Heart right ventricle (tissue), 16 donors: ENCODE results near the gene SPON1. TPM values are rescaled to one million over a fixed set of nuclear protein-coding genes. Genes with fewer than 3 reads are reported as not detected.

ENCODE experiments used
- ATAC-seq, 8 donors: fragments of 200-7000 bp; cut with Tn5 transposase; one replicate each; pipeline ENCODE4 v1.9.1; 2020; ENCODE audit warnings: mild to moderate bottlenecking in 8 of 8, moderate library complexity in 8 of 8, moderate number of reproducible peaks in 1 of 8
- DNase-seq, 2 donors: peaks; one replicate each; pipeline ENCODE4 v3.0.0-alpha.2; 2020
- H3K27ac ChIP-seq, 10 donors: fragments of 200-600 bp; sonication (generic) in 2 of 10; one replicate each; pipeline versions ENCODE4 v1.5.0 to v1.8.0; 2020 to 2022; ENCODE audit warnings: mild to moderate bottlenecking in 3 of 10
- H3K27me3 ChIP-seq, 7 donors: fragments of 200-600 bp; one replicate each; pipeline ENCODE4 v1.8.0; 2021 to 2022; ENCODE audit warnings: mild to moderate bottlenecking in 2 of 7
- H3K36me3 ChIP-seq, 9 donors: fragments of 200-600 bp; sonication (generic) in 1 of 9; one replicate each; pipeline versions ENCODE4 v1.5.0 to v1.8.0; 2020 to 2022; ENCODE audit warnings: mild to moderate bottlenecking in 2 of 9
- H3K4me1 ChIP-seq, 9 donors: fragments of 200-600 bp; sonication (generic) in 1 of 9; one replicate each; pipeline versions ENCODE4 v1.5.0 to v1.8.0; 2020 to 2022; ENCODE audit warnings: mild to moderate bottlenecking in 4 of 9
- H3K4me3 ChIP-seq, 10 donors: fragments of 200-600 bp; sonication (generic) in 2 of 10; one replicate each; pipeline versions ENCODE4 v1.5.0 to v1.8.0; 2020 to 2022; ENCODE audit warnings: mild to moderate bottlenecking in 7 of 10, moderate library complexity in 2 of 10
- H3K9me3 ChIP-seq, 11 donors: fragments of 200-600 bp in 10 of 11; sonication (generic) in 2 of 11; one replicate each; pipeline versions ENCODE4 v1.5.0 to v1.8.0; 2013 to 2022; ENCODE audit warnings: mild to moderate bottlenecking in 2 of 11, control low read depth in 1 of 11, moderate library complexity in 1 of 11
- WGBS, 2 donors: extraction: QIAGEN DNeasy Blood & Tissue Kit; methylation state at CpG; one replicate each; pipeline ENCODE4 v1.1.7; 2013; ENCODE audit warnings: inconsistent platforms in 1 of 2; 5-methylcytosine and 5-hydroxymethylcytosine counted together
- intact Hi-C, 10 donors: fragments of 100-400 bp; cut with DNase I; formaldehyde crosslinking; loops; one replicate each; pipeline versions ENCODE4 v1.11.1 to v1.14.2; 2022
- polyA plus RNA-seq, 2 donors: library from polyadenylated mRNA; stranded (reverse); fragments of 200-250 nt; gene quantifications; one replicate each; pipeline ENCODE4 v1.2.3, GENCODE V29; 2013
- total RNA-seq, 10 donors: library from RNA; stranded (reverse); fragmentation: NEBNext Ultra II Directional in 3 of 10; extraction: Animal tissue kit (Norgen Biotek cat#: 25700) in 3 of 10; gene quantifications; one replicate each; pipeline versions ENCODE4 v1.2.1 to v1.2.4, GENCODE V29; 2021 to 2023
- TF ChIP-seq, protein P1 (sequence below), 9 donors: fragments of 200-600 bp; sonication (generic) in 2 of 9; IDR thresholded peaks; one replicate each; pipeline versions ENCODE4 v1.5.0 to v1.8.0; 2021 to 2022; ENCODE audit warnings: antibody characterized with exemption in 9 of 9, mild to moderate bottlenecking in 5 of 9, moderate library complexity in 1 of 9
- donor health status: Arrhythmogenic right ventricular cardiomyopathy.
- donor health status: ischemic (EF 13 %, LVEDD 7.1; RV severe dilation, severe dysfunction).
- donor health status: healthy with polysubstance abuse.
- donor health status: DM: no; HTN: yes; CAD: no.
- donor health status: DM: no; HTN: no; CAD: no.
- donor health status: ischemic (EF 25% LVEDD 6.9; RV normal size, moderate dysfunction).
- donor health status: ischemic (EF 25% LVEDD 5.7; RV mildly dilated, moderate dysfunction).
- donor health status: healthy.
- donor health status: DM: yes; HTN: yes; CAD: no.
- donor health status: Ischemic cardiomyopathy.
- donor health status: ischemic (EF 35%, LVEDD 5.7; RV mildly dilated, moderate dysfunction).
- donor health status: nonischemic (EF 11% LVEDD 7.7; RV severe dilation, severe dysfunction).
- donor health status: DM: yes; HTN: yes; CAD: no.
- donor health status: PGD.
- donor health status: ischemic (EF 29% LVEDD 5.4; RV normal size, mild dysfunction).
- donor health status: nonischemic (EF 23%, LVEDD 6.1; RV moderate dilation, normal function).

The SPON1 gene
- total and polyA plus RNA-seq, 12 donors, result 2.9 to 14.7 (median 5.6) TPM

GRCh38 chr11:14304601-14305000, 342.1 kb downstream of the SPON1 start:
- intact Hi-C loops, result loop anchor here in 4 of 10 donors (5.0 to 10.0 kb wide), 4 partner anchors 50 to 153 kb away; partner anchors contain the start of gene RRAS2 (in 1 of the 4)
- Histone ChIP-seq H3K36me3 (no peaks in the 10 kb centered on the region), H3K27me3 (no peaks in the 10 kb centered on the region), H3K27ac (no peak overlapping the region), H3K9me3 (no peaks in the 10 kb centered on the region), H3K4me1 (peaks cover 0 to 50% (median 30%) of the 10 kb centered on the region in 9 donors), H3K4me3 (no peak overlapping the region)
- TF ChIP-seq, protein P1, sequence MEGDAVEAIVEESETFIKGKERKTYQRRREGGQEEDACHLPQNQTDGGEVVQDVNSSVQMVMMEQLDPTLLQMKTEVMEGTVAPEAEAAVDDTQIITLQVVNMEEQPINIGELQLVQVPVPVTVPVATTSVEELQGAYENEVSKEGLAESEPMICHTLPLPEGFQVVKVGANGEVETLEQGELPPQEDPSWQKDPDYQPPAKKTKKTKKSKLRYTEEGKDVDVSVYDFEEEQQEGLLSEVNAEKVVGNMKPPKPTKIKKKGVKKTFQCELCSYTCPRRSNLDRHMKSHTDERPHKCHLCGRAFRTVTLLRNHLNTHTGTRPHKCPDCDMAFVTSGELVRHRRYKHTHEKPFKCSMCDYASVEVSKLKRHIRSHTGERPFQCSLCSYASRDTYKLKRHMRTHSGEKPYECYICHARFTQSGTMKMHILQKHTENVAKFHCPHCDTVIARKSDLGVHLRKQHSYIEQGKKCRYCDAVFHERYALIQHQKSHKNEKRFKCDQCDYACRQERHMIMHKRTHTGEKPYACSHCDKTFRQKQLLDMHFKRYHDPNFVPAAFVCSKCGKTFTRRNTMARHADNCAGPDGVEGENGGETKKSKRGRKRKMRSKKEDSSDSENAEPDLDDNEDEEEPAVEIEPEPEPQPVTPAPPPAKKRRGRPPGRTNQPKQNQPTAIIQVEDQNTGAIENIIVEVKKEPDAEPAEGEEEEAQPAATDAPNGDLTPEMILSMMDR (IDR thresholded peaks at IDR 0.05), result no peak
- DNase-seq (no peak), ATAC-seq (no peak)

DNA sequence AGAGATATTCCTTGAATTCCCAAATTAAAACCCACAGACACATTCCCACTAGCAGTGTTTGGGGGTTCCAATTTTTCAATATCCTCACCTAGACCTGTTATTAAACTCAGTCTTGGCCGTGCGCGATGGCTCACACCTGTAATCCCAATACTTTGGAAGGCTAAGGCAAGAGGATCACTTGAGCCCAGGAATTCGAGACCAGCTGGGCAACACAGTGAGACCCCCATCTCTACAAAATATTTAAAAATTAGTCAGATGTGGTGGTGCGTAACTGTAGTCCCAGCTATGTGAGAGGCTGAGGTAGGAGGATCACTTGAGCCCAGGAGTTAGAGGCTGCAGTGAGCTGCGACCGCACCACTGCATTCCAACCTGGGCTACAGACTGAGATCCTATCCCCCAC, 343.1 kb downstream of the SPON1 start:
- H3K36me3 ChIP-seq, result no peaks in the 10 kb centered on the region
- peaks cover 0 to 51% (median 29%) of the 10 kb centered on the region in 9 donors for H3K4me1 ChIP-seq
- H3K27ac ChIP-seq, result no peak overlapping the region
- H3K4me3 ChIP-seq, result no peak overlapping the region
- intact Hi-C loops, result loop anchor here in 2 of 10 donors (10.0 kb wide), 2 partner anchors 49 to 149 kb away; partner anchors contain the start of gene RRAS2 (in 1 of the 2)
- TF ChIP-seq, protein P1 (IDR thresholded peaks at IDR 0.05), result no peak
- ATAC-seq (no peak), DNase-seq (no peak)
- 97 to 98% methylated on average over 7 of the region's 7 CpGs for WGBS, 2 donors
- H3K27me3 ChIP-seq, result no peaks in the 10 kb centered on the region
- no peaks in the 10 kb centered on the region for H3K9me3 ChIP-seq

GRCh38 chr11:14306481-14306880, 344.0 kb downstream of the SPON1 start:
- H3K36me3 ChIP-seq, result no peaks in the 10 kb centered on the region
- 96 to 100% methylated on average over 1 of the region's 1 CpG for WGBS, 2 donors
- intact Hi-C loops, result loop anchor here in 2 of 10 donors (10.0 kb wide), 2 partner anchors 48 to 148 kb away; partner anchors contain the start of gene RRAS2 (in 1 of the 2)
- no peaks in the 10 kb centered on the region for H3K9me3 ChIP-seq
- DNase-seq, result no peak
- TF ChIP-seq, protein P1 (IDR thresholded peaks at IDR 0.05), result no peak
- H3K4me3 ChIP-seq, result no peak overlapping the region
- H3K27me3 ChIP-seq, result no peaks in the 10 kb centered on the region
- H3K27ac ChIP-seq, result no peak overlapping the region
- H3K4me1 ChIP-seq, result peaks cover 0 to 51% (median 28%) of the 10 kb centered on the region in 9 donors
- no peak for ATAC-seq

DNA sequence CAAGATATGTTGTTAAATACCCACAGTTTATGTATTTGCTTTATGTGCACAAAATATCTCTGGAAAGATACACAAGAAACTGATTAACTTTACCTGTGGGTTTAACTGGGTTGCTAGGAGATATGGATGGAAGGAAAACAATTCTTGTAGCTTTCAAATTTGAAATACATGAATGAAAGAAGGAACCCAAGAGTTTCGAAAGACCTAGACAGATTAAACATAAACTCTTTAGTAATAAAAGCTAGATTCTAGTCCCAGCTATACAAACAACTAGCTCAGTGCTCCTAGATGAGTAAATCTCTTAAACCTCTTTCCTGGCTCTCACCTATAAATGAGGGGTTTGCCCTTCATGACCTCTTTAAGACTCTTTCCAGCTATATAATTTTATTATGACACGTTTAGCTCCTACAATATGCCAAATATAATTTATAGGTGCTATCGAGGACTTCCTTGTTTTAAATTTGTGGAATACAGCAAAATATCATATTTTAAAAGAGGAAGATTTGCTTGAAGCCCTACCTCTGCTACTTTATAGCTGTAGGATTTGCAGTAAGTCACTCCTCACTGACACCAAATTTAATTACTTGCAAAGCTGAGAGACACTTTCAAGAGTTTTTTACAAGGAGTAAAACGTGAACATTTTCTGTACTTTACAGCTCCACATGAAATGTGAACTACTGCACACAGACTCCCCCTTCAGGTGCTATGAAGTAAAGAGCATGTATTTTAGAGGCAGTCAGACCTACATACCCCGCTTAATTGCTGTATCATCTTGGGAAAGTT, 345.8 kb downstream of the SPON1 start:
- H3K27me3 ChIP-seq, result no peaks in the 10 kb centered on the region
- H3K4me1 ChIP-seq, result peaks cover 0 to 62% (median 26%) of the 10 kb centered on the region in 9 donors
- no peak overlapping the region for H3K4me3 ChIP-seq
- ATAC-seq (peak in 2 of 8 donors; percentile 43 to 59), DNase-seq (no peak)
- intact Hi-C loops, result loop anchor here in 2 of 10 donors (10.0 kb wide), 2 partner anchors 46 to 146 kb away; partner anchors contain the start of gene RRAS2 (in 1 of the 2)
- no peaks in the 10 kb centered on the region for H3K36me3 ChIP-seq
- WGBS, 2 donors, result 53 to 60% methylated on average over 5 of the region's 5 CpGs
- no peak overlapping the region for H3K27ac ChIP-seq
- H3K9me3 ChIP-seq, result no peaks in the 10 kb centered on the region
- TF ChIP-seq, protein P1 (IDR thresholded peaks at IDR 0.05), result peak in 8 of 9 donors; percentile 19 to 61 (median 48)
